HG03025 (cell line): Measurements from ENCODE around the gene CLIC3.
"Not testable (repeated sequence)": the region's sequence is repeated elsewhere in the genome, so short reads cannot be mapped to it uniquely, and the experiment has no call there.

ENCODE experiments used
- ATAC-seq: cut with Tn5 transposase; IDR thresholded peaks from one replicate; pipeline ENCODE4 v1.9.1; 2021; ENCODE audit warnings: mild to moderate bottlenecking, moderate library complexity; ENCODE audit not compliant: unreplicated experiment, low FRiP score

The CLIC3 gene

GRCh38 chr9:137006116-137007003 is 10.0 kb upstream of the CLIC3 start:
- no peak for ATAC-seq

- not testable (repeated sequence) for ATAC-seq
These were observed 7.9 kb upstream of the CLIC3 start for GRCh38 chr9:137004285-137004684.

GRCh38 chr9:137002646-137003041 is 6.3 kb upstream of the CLIC3 start:
- no peak for ATAC-seq

GRCh38 chr9:137001857-137002645 is 5.7 kb upstream of the CLIC3 start:
- ATAC-seq, result no peak

DNA sequence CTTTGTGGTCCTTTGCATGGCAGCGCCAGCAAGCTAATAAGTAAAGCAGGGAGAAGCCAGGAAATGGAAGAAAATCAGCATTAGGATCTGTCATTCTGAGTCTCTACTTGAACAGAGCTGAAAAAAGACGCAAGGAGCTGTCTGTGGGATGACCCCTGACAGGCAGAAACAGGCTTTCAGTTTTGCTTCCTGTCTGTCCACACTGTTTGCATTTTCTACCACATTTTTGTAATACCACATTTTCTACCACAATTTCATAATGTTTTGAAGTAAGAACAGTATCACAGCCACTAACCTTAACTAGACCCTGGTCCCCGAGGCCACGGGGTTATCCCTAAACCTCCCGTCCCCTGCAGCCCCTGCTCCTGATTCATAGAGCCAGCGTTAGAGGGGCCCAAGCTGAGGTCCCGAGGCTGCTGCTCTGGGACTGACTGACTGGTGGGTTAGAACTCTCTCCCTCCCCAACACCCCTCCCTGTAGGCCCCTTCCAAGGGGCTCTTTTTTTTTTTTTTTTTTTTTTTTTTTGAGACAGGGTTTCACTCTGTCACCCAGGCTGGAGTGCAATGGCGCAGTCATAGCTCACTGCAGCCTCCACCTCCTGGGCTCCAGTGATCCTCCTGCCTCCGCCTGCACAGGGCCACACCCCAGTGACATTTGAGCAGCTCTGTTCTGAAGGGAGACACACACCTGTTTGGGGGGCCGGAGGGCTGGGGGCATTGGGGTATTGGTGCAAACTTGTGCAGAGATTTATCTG is 4.0 kb upstream of the CLIC3 start:
- ATAC-seq, result peak; percentile 61

- no peak for ATAC-seq
These were observed 1.5 kb upstream of the CLIC3 start for GRCh38 chr9:136997830-136998234.

- ATAC-seq, result no peak
These were observed 1.0 kb upstream of the CLIC3 start for GRCh38 chr9:136997371-136997770.

DNA sequence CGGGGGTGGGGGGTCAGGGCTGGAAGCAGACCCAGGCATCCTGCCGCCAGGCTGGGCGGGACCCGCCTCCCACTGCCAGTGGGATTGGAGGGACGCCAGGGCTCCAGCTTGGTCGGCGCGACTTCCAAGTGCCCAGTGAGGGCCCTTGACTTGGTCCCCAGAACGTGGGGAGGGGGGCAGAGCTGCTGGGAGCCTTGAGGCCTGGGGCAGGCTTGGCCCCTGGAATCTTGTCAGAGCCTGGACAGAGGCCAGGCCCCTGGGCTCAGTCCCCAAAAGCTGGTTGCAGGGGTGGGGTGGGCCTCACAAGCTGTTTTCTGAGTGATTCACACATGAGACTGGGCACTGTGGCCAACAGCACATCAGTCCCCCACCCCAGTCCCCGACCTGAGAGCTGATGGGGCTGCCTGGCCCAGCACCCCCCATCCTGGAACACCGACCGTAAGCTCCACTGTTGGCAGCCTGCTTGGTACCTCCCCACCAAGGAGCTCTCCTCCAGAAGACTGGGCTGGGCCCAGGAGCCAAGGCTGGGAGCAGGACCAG is 526 bp downstream of the CLIC3 start:
- no peak for ATAC-seq

- no peak for ATAC-seq
These were observed 1.0 kb downstream of the CLIC3 start for GRCh38 chr9:136995362-136995761.

DNA sequence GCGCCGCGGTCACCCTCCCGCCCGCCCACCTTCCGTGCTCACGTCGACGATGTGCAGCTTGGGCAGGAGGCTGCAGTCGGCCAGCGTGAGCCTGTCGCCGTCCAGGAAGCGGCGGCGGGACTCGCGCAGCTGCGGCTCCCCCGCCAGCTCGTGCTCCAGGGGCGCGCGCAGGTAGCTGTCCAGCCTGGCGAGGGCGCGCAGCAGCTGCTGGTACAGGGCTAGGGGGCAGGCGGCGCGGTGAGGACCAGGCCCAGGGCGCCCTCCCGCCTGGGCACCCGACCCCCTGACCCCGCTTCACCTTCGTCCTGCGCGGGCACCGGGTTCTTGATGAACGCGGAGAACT is 1.5 kb downstream of the CLIC3 start:
- no peak for ATAC-seq

DNA sequence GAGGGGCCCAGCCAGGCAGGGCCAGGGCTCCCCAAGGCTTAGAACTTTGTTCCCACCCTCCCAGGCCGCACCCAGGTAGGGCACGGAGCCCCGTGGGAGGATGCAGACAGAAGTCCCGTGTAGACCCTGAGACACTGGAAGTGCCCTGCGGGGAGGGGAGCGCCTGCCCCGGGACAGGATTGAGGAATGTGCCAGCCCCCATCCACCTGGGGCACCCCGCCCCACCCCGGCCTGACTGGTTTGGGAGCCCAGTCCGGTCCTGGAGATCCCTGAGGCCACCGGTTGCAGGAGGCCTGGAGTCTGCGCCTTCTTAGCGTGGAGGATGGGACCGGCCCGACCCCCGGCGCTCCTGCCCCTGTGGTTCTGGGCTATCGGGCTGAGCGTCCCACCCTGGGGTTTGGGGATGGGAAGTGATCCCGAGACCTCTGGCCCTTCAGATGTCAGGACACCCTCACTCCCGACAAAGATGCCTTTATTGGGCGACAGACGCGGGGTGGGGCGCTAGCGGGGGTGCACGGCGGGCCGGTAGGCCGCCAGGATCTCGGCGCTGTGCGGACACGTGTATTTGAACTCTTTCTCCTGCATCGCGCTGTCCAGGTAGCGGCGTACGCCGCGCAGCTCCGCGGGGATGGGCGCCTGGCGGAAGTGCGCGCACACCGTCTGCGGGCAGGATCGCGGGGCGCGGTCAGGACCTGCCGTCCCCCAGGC is 2.0 kb downstream of the CLIC3 start:
- ATAC-seq, result no peak

- no peak for ATAC-seq
These were observed 3.5 kb downstream of the CLIC3 start for GRCh38 chr9:136992819-136993369.

GRCh38 chr9:136991993-136992818 is 4.2 kb downstream of the CLIC3 start, which contains the start of gene PAXX:
Gene PAXX, plus strand, starts transcription at chr9:136992422. Its CDS starts 22 bp downstream, at chr9:136992444.
- peak; percentile 69 for ATAC-seq

DNA sequence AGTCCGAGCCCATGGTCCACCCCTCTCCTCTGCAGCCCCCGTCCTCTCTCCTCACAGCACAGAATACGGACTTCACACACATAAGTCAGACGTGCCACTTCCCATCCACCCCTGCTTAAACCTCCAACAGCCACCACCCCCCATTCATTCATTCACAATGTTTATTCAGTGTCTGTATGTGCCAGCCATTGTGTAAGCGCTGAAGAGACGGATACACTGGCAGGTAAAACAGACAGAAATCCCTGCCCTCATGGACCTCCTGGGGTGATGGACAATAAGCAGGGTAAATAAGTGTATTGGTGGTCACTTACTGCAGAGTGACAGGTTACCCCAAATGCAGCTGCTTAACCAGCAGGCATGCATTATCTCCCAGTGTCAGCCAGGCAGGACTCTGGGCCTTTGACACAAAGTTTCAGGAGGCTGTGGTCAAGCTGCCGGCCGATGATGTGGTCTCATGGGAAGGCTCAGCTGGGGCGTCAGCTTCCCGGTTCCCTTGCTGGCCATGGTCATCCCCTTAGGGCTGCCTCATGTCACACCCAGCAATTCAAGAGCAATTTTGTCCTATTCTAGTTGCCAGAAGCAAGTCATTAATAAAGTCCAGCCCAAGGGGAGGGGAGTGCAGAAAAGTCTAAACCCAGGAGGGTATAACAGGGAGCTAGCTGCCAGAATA is 6.0 kb downstream of the CLIC3 start:
- ATAC-seq, result no peak

- no peak for ATAC-seq
These were observed 7.5 kb downstream of the CLIC3 start for GRCh38 chr9:136988872-136989271.

DNA sequence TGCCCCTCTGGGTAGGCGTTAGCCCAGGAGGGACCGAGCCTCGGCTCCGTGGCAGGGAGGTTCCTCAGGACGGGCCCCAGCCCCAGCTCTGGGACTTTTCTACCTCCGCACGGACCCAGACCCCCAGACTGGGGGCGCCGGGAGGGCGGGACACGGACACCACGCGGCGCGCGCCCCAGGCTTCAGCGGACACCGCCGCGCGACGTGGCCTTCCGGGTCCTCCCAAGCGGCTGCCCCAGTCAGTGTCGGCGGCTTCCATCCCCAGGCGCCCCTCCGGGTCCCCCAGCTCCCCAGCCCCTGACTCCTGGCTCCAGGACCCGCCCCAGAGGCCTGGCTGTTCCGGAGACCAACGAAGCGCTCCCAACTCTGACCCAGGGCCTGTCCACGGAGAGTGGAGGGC is 10.5 kb downstream of the CLIC3 start:
- no peak for ATAC-seq

DNA sequence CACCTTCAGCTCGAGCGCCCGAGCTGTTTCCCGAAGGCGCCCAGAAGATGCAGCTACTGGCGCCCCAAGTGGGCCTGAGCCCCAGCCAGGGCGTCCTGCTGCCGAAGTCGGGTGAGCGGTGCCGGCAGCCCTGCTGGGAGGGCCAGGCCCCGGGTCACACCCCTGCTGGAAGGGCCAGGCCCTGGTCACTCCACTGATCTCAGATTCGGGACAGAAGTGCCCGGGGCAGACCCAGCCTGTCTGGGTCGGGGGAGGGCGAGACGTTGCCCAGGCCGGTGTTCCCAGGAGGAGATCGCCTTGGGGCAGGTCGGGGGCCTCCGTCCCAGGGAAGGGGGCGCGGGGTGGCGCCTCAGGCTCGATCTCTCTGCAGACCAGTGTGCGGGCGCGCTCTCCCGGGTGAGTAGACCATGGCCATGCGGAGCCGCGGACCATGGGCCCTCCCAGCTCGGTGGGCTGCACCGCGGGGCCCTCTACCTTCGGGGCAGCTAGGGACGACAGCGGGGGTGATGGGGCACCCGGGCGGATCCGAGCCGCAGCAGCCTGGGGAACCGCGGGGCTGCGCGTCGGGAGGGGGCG is 11.3 kb downstream of the CLIC3 start:
- no peak for ATAC-seq

- ATAC-seq, result no peak
These were observed 11.8 kb downstream of the CLIC3 start for GRCh38 chr9:136984464-136985026.
